Lower leg skin (tissue), 3 donors: ENCODE results near the gene RALGAPA2.

Experiments
- CTCF ChIP-seq, 3 donors: fragments of 450-650 bp; IDR thresholded peaks; one replicate each; pipeline ENCODE4 v1.5.1; 2016; ENCODE audit warnings: antibody characterized with exemption in 3 of 3, mild to moderate bottlenecking in 3 of 3, moderate library complexity in 2 of 3
- POLR2A ChIP-seq, 2 donors: fragments of 450-650 bp; IDR thresholded peaks; one replicate each; pipeline ENCODE4 v1.6.1; 2016 to 2017; ENCODE audit warnings: antibody characterized with exemption in 2 of 2, mild to moderate bottlenecking in 1 of 2, moderate library complexity in 1 of 2

GRCh38 chr20:20747298-20747697 lies 34.9 kb upstream of the RALGAPA2 start:
- TF ChIP-seq CTCF (IDR thresholded peaks at IDR 0.05) (no peak), POLR2A (IDR thresholded peaks at IDR 0.05) (no peak)
